GM23338 (cell line): ENCODE measurements around the gene CCDC38. TPM values are rescaled to one million over a fixed set of nuclear protein-coding genes. Genes with fewer than 3 reads are reported as not detected.
"Not testable (repeated sequence)": the region's sequence is repeated elsewhere in the genome, so short reads cannot be mapped to it uniquely, and the experiment has no call there.

Experiments used
- ATAC-seq: fragments of 200-7000 bp; cut with Tn5 transposase; 3 replicates; pipeline ENCODE4 v1.9.1; 2020
- DNase-seq: peaks from one replicate; pipeline ENCODE4 v3.0.0-alpha.2; 2015; ENCODE audit warnings: low spot score
- H2AFZ ChIP-seq: fragments of 200-600 bp; sonication (generic); 2 replicates; pipeline ENCODE4 v1.8.0; 2016; ENCODE audit warnings: antibody characterized with exemption, mild to moderate bottlenecking, moderate library complexity
- H3F3A ChIP-seq: fragments of 200-600 bp; sonication (generic); replicated peaks from 2 replicates; pipeline ENCODE4 v1.8.0; 2017; ENCODE audit warnings: antibody characterized with exemption, mixed run types, low read depth
- H3K27ac ChIP-seq: fragments of 200-600 bp; sonication (generic); 2 replicates; pipeline ENCODE4 v1.6.1; 2016; ENCODE audit warnings: low read depth
- H3K27me3 ChIP-seq: fragments of 200-600 bp; sonication (generic); 2 replicates; pipeline ENCODE4 v1.8.0; 2016; ENCODE audit warnings: mild to moderate bottlenecking, mixed run types, moderate library complexity; ENCODE audit not compliant: insufficient read depth
- H3K36me3 ChIP-seq: fragments of 200-600 bp; sonication (generic); 2 replicates; pipeline ENCODE4 v1.8.0; 2016; ENCODE audit warnings: mild to moderate bottlenecking; ENCODE audit not compliant: insufficient read depth
- H3K4me1 ChIP-seq: fragments of 200-600 bp; sonication (generic); 2 replicates; pipeline ENCODE4 v1.8.0; 2016; ENCODE audit warnings: mild to moderate bottlenecking, moderate library complexity; ENCODE audit not compliant: insufficient read depth
- H3K4me2 ChIP-seq: fragments of 200-600 bp; sonication (generic); 2 replicates; pipeline ENCODE4 v1.7.1; 2017; ENCODE audit warnings: mixed run types
- H3K4me3 ChIP-seq: fragments of 200-600 bp; sonication (generic); 2 replicates; pipeline ENCODE4 v1.6.1; 2016; ENCODE audit warnings: mixed run types
- H3K79me2 ChIP-seq: fragments of 200-600 bp; sonication (generic); replicated peaks from 2 replicates; pipeline ENCODE4 v1.8.0; 2017; ENCODE audit warnings: mild to moderate bottlenecking; ENCODE audit not compliant: insufficient read depth
- H3K9me2 ChIP-seq: fragments of 200-600 bp; sonication (generic); 2 replicates; pipeline ENCODE4 v1.8.0; 2017; ENCODE audit not compliant: insufficient read depth
- H4K20me1 ChIP-seq: fragments of 200-600 bp; sonication (generic); replicated peaks from 2 replicates; pipeline ENCODE4 v1.8.0; 2017; ENCODE audit warnings: mild to moderate bottlenecking; ENCODE audit not compliant: insufficient read depth
- H3K27ac Mint-ChIP-seq: 2 replicates; pipeline ENCODE4 v1.8.0; 2020; ENCODE audit warnings: inconsistent platforms, mild to moderate bottlenecking, moderate library complexity, mixed read lengths
- H3K27me3 Mint-ChIP-seq: 3 replicates; pipeline ENCODE4 v1.8.0; 2022; ENCODE audit warnings: low read depth, mild to moderate bottlenecking, moderate library complexity, mixed read lengths, inconsistent platforms; ENCODE audit not compliant: insufficient read depth, poor library complexity
- H3K36me3 Mint-ChIP-seq: 3 replicates; pipeline ENCODE4 v1.8.0; 2021; ENCODE audit warnings: low read depth, mild to moderate bottlenecking, inconsistent platforms, moderate library complexity, mixed read lengths
- H3K4me1 Mint-ChIP-seq: 3 replicates; pipeline ENCODE4 v1.8.0; 2020; ENCODE audit warnings: mild to moderate bottlenecking, inconsistent platforms, mixed read lengths
- H3K4me3 Mint-ChIP-seq: 3 replicates; pipeline ENCODE4 v1.8.0; 2021; ENCODE audit warnings: moderate library complexity, mild to moderate bottlenecking, inconsistent platforms, mixed read lengths
- H3K9me3 Mint-ChIP-seq: 3 replicates; pipeline ENCODE4 v1.8.0; 2020; ENCODE audit warnings: moderate library complexity, mild to moderate bottlenecking, inconsistent platforms, mixed read lengths
- CREB1 ChIP-seq: fragments of 250-450 bp; sonication (Bioruptor Pico); IDR thresholded peaks from 2 replicates; pipeline ENCODE4 v1.5.0; 2020; ENCODE audit warnings: low read depth, mild to moderate bottlenecking, moderate library complexity
- ETS1 ChIP-seq: IDR thresholded peaks from 2 replicates; pipeline ENCODE4 v1.6.1; 2016; ENCODE audit warnings: antibody characterized with exemption
- EZH2 ChIP-seq: fragments of 200-600 bp; sonication (generic); IDR thresholded peaks from one replicate; pipeline ENCODE4 v1.8.0; 2017; ENCODE audit warnings: antibody characterized with exemption, mild to moderate bottlenecking, low read depth; ENCODE audit not compliant: unreplicated experiment
- EZH2phosphoT487 ChIP-seq: fragments of 200-600 bp; sonication (generic); IDR thresholded peaks from one replicate; pipeline ENCODE4 v1.8.1; 2018; ENCODE audit warnings: antibody characterized with exemption; ENCODE audit not compliant: unreplicated experiment
- JUNB ChIP-seq: IDR thresholded peaks from one replicate; pipeline ENCODE4 v1.6.1; 2016; ENCODE audit warnings: antibody characterized with exemption; ENCODE audit not compliant: unreplicated experiment
- POLR2AphosphoS5 ChIP-seq: IDR thresholded peaks from 2 replicates; pipeline ENCODE4 v1.6.1; 2016; ENCODE audit warnings: antibody characterized with exemption, low read depth
- STAT1 ChIP-seq: IDR thresholded peaks from one replicate; pipeline ENCODE4 v1.6.1; 2016; ENCODE audit warnings: antibody characterized with exemption; ENCODE audit not compliant: unreplicated experiment
- ZNF114 ChIP-seq: fragments of 250-450 bp; sonication (Bioruptor Pico); IDR thresholded peaks from 2 replicates; pipeline ENCODE4 v1.5.0; 2020; ENCODE audit warnings: mild to moderate bottlenecking, moderate library complexity
- ZNF331 ChIP-seq: fragments of 250-450 bp; sonication (Bioruptor Pico); IDR thresholded peaks from 2 replicates; pipeline ENCODE4 v1.5.0; 2020; ENCODE audit warnings: low read depth, mild to moderate bottlenecking, moderate library complexity
- polyA plus RNA-seq: library from polyadenylated mRNA; unstranded; fragments of >200 nt; fragmentation: Nextera tagmentation; extraction: Ambion mirVana; gene quantifications from 2 replicates; pipeline ENCODE4 v1.2.1, GENCODE V29; 2016
- total RNA-seq: library from RNA; depleted of rRNA; stranded (reverse); fragments of >200 nt; shearing (Covaris generic); gene quantifications from 2 replicates; pipeline ENCODE4 v1.2.3, GENCODE V29; 2014
- TF ChIP-seq, protein P1 (sequence below), 2 experiments: fragments of 200-600 bp in 1 of 2; sonication (generic) in 1 of 2; conservative IDR thresholded peaks; 2 replicates each; pipeline versions ENCODE4 v1.5.1 to v1.6.1; 2016 to 2017; ENCODE audit warnings: antibody characterized with exemption in 2 of 2, low read depth in 2 of 2, mild to moderate bottlenecking in 2 of 2, moderate library complexity in 1 of 2

The CCDC38 gene
- total and polyA plus RNA-seq, 2 experiments from 2014 or later: not detected

DNA sequence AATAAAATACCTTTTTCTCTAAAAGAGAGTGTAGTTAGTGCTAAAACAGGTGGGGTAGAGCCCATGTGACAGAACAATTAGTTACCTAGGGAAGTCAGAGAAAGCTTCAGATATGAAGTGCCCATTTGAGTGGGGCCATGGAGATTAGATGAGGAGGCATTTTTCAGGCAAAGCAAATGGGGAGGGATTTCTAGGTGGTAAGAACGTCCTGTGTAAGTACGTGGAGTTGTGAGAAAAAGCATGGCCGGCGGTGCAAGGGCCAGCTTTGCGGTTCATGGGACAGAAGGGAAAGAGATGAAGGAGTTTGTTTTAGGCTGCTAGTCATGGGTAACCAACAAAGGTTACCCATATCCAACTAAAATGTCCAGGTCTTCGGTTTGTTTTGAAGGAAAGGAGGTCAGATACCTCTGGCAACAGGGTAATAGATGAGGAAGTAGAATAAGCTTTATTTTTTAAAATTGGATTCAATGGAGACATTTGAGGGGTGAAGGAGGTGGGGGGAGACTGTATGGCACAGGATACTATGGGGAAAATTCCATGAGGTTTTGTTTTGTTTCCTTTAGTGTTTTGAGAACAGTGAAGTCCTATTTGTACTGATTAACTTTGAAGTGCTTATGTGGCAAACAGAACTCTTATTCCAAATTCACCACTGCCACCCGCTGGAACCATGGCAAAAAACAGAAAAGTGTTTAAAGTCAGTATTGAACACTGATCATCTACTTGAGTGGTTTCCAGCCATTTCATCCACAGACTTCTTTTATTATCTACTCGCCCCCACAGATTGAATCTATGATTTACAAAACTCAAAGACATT is 93.6 kb downstream of the CCDC38 start:
- ATAC-seq: peak; percentile 65
- Mint-ChIP-seq H3K27me3 (peaks cover 3% of the 10 kb centered on the region), H3K9me3 (no peaks in the 10 kb centered on the region), H3K36me3 (no peaks in the 10 kb centered on the region), H3K4me1 (peaks cover 5% of the 10 kb centered on the region; the same call in 2 of the 3 replicates), H3K27ac (no peak overlapping the region), H3K4me3 (no peak overlapping the region)
- no peak overlapping the region for H3K27ac ChIP-seq
- H3K27me3 ChIP-seq: no peaks in the 10 kb centered on the region
- no peak overlapping the region for H3K4me3 ChIP-seq
- H3K4me2 ChIP-seq: no peak overlapping the region
- H2AFZ ChIP-seq: peak overlapping the region; percentile 16; the same call in 1 of the 2 replicates
- no peaks in the 10 kb centered on the region for H3K9me2 ChIP-seq
- H3K4me1 ChIP-seq: 0 out of 2 replicates have a peak, but pooled peaks cover 7% of the 10 kb centered on the region
- no peaks in the 10 kb centered on the region for H3F3A ChIP-seq
- DNase-seq: peak; percentile 56
- TF ChIP-seq ETS1 (no peak), JUNB (no peak)
- TF ChIP-seq, protein P1, sequence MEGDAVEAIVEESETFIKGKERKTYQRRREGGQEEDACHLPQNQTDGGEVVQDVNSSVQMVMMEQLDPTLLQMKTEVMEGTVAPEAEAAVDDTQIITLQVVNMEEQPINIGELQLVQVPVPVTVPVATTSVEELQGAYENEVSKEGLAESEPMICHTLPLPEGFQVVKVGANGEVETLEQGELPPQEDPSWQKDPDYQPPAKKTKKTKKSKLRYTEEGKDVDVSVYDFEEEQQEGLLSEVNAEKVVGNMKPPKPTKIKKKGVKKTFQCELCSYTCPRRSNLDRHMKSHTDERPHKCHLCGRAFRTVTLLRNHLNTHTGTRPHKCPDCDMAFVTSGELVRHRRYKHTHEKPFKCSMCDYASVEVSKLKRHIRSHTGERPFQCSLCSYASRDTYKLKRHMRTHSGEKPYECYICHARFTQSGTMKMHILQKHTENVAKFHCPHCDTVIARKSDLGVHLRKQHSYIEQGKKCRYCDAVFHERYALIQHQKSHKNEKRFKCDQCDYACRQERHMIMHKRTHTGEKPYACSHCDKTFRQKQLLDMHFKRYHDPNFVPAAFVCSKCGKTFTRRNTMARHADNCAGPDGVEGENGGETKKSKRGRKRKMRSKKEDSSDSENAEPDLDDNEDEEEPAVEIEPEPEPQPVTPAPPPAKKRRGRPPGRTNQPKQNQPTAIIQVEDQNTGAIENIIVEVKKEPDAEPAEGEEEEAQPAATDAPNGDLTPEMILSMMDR (conservative IDR thresholded peaks at IDR 0.05; ENCODE audit: low read depth in 2 of 2): peak; percentile 40 to 68
- H3K79me2 ChIP-seq: no peaks in the 10 kb centered on the region
- no peaks in the 10 kb centered on the region for H4K20me1 ChIP-seq
- no peaks in the 10 kb centered on the region for H3K36me3 ChIP-seq

- H3F3A ChIP-seq, H3K27me3 Mint-ChIP-seq, H3K4me1 ChIP-seq, H3K4me1 Mint-ChIP-seq, H3K27ac ChIP-seq, H3K9me2 ChIP-seq, H3K36me3 Mint-ChIP-seq, H3K79me2 ChIP-seq, H3K36me3 ChIP-seq, H3K27ac Mint-ChIP-seq, H3K9me3 Mint-ChIP-seq, H3K27me3 ChIP-seq, H4K20me1 ChIP-seq: not testable (repeated sequence)
- Histone ChIP-seq H2AFZ (peak overlapping the region; percentile 92), H3K4me2 (peak overlapping the region; percentile 77), H3K4me3 (peak overlapping the region; percentile 68)
- peak; percentile 14 for DNase-seq
- H3K4me3 Mint-ChIP-seq: peak overlapping the region; percentile 69
- peak; percentile 42 for ATAC-seq
Observed at GRCh38 chr12:95842426-95842825, 100.0 kb downstream of the CCDC38 start.

DNA sequence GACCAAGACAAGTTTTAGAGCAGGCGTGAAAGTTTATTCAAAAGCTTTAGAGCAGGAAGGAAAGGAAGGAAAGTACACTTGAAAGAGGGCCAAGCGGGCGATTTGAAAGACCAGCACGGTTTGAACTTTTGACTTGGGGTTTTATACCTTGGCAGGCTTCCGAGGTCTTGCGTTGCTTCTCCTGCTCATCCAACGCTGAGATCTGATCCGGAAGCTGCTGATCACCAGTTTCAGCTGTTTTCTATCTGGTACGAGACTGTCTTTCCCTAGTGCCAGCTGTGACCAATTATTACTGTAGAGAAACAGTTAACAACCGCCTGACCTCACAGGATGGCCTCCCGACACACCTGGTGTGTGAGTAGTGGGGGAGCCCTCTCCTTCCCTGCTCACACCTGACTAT is 104.3 kb downstream of the CCDC38 start:
- Histone ChIP-seq H2AFZ (peak overlapping the region; percentile 84), H3K4me1 (peaks cover 7% of the 10 kb centered on the region; the same call in 1 of the 2 replicates), H3K4me3 (no peak overlapping the region), H3K4me2 (no peak overlapping the region), H3K36me3 (no peaks in the 10 kb centered on the region), H3K27me3 (peaks cover 1% of the 10 kb centered on the region; the same call in 1 of the 2 replicates), H3F3A (no peaks in the 10 kb centered on the region), H3K27ac (no peak overlapping the region), H4K20me1 (no peaks in the 10 kb centered on the region), H3K9me2 (no peaks in the 10 kb centered on the region), H3K79me2 (no peaks in the 10 kb centered on the region)
- no peak for DNase-seq
- Mint-ChIP-seq H3K36me3 (no peaks in the 10 kb centered on the region), H3K9me3 (no peaks in the 10 kb centered on the region), H3K4me1 (peaks cover 11% of the 10 kb centered on the region), H3K27me3 (peaks cover 1% of the 10 kb centered on the region), H3K4me3 (no peak overlapping the region; the same call in 2 of the 3 replicates), H3K27ac (no peak overlapping the region)
- ATAC-seq: no peak; the same call in 2 of the 3 replicates
- TF ChIP-seq EZH2phosphoT487 (no peak), STAT1 (no peak), EZH2 (no peak), CREB1 (CRISPR knock-in tag) (no peak), POLR2AphosphoS5 (no peak), ZNF114 (CRISPR knock-in tag) (no peak), ETS1 (no peak), ZNF331 (no peak)
- TF ChIP-seq, protein P1 (conservative IDR thresholded peaks at IDR 0.05; ENCODE audit: low read depth in 2 of 2): no peak
